SHP77 treated with DMSO at 0.1 percent for 48 hours (cell line): ENCODE data around the gene FOXL3.
"Not testable (repeated sequence)": the region's sequence is repeated elsewhere in the genome, so short reads cannot be mapped to it uniquely, and the experiment has no call there.

Experiments
- DNase-seq: peaks from one replicate; lab custom pipeline; 2025; lab: John Stamatoyannopoulos, UW

The FOXL3 gene

DNA sequence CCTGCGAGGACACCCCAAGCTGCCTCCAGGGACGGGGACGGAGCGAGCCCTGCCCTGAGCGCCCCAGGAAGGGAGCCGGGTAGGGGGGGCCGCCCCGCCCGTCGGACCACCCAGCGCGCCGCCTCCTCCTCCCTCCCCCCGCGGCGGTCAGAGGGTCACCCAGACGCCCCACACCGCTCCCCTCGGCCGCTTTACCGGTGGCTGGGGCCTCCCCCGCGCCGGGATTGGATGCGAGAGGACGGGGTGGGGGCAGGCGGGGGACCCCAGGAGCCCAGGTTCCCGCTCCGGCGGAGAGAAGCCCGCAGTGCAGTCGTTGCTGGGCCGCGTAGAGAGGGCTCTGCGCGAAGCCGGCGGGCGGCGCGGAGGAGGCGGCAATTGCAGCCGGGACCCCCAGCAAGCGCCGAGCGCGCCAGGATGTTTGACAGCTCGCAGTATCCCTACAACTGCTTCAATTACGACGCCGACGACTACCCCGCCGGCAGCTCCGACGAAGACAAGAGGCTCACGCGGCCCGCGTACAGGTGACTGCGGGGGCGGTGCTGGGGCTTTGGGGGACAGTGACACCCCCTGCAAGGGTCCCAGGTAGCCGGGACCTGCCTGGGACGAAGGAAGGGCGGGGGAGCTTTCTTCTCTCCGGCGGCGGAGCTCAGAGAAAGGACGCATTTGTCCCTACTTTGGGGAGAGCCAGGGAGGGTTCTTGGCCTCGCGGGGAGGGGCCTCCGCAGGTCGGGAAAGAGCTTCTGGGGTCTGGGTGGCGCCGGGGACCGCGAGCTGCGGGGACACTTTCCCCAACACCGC lies at the start of gene FOXL3:
Gene FOXL3, plus strand, starts transcription at position 415 of the 798 bp plus-strand sequence. Its CDS starts 0 bp downstream, at position 415.
- DNase-seq, result no peak

DNA sequence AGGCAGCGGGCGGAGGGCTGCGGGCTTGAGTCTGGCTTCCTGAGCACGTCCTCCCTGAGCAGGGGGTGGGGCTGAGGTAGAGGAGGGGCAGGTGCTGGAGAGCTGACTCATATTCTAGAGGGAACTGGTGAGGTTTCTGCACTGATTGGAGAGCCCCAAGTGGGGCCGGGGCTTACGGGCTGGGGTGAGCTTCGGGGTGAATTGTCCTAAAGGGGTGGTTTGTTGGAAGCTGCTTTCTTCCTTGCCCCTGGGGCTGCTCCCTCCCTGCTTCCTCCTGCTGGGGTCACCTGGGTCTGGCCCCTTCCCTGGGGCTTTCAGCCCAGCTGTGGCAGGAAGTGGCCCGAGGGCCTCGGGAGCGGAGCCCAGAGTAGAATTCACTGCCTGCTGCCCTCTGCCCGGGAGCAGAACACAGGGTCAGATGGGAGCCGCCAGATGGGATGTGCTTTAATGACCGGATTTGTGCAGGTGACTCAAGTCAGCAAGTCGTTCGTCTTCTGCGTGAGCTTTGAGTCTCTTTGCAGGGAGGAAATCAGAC lies 49.0 kb upstream of the FOXL3 start:
- no peak for DNase-seq

DNA sequence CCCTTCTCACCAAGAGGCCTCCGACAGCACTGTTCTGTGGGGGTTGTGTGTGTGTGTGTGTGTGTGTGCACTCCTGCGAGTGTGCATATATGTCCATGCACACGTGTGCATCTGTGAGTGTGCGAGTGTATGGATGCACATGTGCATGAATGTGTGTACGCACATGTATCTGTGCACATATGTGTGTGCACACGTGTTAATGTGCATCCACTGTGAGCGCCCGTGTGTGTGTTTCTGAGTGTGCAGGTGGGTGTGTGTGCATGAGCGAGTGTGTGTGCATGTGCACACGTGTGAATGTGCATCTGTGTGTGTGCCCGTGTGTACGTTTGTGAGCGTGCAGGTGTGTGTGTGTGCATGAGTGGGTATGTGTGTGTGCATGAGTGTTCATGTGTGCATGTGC lies 48.5 kb upstream of the FOXL3 start:
- DNase-seq, result no peak

DNA sequence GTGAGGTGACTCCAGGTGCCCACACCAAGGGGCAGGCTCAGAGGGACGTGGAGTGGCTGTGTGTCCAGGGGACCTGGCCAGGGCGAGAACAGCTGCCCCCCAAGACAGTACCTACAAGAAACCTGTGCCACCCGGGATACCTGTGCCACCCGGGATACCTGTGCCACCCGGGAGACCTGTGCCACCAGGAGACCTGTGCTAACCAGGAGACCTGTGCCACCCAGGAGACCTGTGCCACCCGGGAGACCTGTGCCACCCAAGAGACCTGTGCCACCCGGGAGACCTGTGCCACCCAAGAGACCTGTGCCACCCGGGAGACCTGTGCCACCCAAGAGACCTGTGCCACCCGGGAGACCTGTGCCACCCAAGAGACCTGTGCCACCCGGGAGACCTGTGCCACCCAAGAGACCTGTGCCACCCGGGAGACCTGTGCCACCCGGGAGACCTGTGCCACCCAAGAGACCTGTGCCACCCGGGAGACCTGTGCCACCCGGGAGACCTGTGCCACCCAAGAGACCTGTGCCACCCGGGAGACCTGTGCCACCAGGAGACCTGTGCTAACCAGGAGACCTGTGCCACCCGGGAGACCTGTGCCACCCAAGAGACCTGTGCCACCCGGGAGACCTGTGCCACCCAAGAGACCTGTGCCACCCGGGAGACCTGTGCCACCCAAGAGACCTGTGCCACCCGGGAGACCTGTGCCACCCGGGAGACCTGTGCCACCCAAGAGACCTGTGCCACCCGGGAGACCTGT lies 47.0 kb upstream of the FOXL3 start:
- not testable (repeated sequence) for DNase-seq

DNA sequence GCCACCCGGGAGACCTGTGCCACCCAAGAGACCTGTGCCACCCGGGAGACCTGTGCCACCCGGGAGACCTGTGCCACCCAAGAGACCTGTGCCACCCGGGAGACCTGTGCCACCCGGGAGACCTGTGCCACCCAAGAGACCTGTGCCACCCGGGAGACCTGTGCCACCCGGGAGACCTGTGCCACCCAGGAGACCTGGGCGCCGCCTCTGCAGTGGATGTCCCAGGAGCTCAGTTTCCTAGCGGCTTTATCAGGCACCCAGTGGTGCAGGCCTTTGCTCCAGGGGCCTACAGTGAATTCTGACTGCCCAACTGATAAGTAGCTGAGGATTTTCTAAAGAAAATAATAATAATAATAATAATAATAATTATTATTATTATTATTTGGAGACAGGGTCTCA lies 46.4 kb upstream of the FOXL3 start:
- not testable (repeated sequence) for DNase-seq

DNA sequence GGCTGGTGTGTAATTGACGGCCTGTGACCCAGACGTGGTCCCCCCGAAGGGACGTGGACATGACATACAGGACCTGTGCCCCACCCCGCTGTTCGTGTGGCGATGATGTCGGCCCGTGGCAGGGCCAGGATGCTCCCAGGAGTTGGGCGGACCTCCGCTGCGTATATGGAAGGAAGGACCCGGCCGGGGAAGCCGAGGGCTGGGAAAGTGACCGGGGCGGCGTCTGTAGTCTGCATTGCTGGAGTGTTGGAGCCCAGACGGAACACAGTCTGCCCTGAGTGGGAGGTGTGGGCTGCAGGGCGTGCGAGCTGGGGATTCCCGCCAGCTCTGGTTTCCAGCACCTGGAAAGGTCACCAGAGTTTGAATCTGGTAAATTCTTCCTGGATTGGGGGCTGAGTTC lies 45.0 kb upstream of the FOXL3 start:
- DNase-seq, result no peak

DNA sequence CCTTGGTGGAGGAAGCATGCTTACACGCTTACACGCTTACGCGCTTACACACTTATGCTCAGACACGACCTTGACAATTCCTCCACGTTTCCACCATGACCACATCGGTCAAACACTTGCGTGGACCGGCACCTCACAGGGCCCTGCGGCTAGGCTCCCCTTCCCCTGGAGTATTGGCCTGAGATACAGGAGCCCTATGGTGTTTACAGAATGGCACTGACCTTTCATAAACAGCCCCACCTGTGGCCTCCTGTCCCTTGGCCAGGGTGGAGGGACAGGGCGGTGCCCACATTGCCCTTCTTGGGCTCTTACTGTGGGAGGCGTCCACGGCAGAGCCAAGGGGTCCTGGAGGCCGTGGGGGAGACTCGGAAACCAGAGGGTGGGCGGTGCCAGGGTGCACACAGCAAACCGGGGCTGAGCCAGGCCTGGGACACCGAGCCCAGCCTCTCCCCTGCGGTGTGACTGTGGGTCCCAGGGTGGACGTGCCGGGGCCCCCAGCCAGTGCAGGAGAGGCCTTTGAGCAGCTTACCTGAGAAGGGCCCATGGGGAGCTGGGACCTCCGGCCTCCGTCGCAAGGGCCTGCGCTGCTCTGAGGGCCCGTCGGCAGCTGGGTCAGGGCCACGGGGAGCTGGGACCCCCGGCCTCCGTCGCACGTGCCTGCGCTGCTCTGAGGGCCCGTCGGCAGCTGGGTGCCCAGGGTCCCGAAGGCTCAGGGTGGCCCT lies 44.2 kb upstream of the FOXL3 start:
- no peak for DNase-seq

DNA sequence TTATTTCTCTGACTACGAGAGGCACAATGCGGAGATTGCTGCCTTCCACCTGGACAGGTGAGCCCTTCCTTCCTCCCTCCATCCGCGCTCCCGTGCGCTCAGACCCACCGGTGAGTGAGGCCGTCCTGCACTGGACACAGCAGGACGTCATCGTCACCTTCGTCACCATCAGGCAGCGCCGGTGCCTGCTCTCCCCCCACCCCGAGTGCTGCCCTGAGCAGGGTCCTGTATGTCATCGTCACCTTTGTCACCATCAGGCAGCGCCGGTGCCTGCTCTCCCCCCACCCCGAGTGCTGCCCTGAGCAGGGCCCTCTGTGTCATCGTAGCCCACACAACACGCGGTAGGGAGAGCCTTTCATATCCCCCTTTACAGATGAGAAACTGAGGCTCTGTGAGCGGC lies 43.5 kb upstream of the FOXL3 start:
- no peak for DNase-seq

DNA sequence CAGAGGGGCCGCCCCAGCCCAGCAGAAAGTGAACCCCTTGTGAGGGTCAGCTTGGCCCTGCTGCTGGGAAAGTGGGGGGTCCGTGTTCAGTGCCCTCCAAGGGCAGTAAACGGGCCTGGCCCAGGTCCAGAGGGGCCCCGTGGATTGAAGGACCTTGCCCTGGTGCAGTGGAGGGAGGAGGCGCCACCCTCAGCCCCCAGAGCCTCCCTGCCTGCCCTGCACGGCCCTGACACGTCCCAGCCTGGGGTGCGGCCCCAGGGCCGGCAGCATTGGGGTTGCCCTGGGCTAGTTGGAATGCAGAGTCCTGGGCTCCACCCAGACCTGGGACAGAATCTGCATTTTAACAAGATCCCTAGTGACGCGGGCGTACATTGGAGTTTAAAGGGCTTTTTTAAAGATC lies 42.8 kb upstream of the FOXL3 start:
- DNase-seq, result no peak

DNA sequence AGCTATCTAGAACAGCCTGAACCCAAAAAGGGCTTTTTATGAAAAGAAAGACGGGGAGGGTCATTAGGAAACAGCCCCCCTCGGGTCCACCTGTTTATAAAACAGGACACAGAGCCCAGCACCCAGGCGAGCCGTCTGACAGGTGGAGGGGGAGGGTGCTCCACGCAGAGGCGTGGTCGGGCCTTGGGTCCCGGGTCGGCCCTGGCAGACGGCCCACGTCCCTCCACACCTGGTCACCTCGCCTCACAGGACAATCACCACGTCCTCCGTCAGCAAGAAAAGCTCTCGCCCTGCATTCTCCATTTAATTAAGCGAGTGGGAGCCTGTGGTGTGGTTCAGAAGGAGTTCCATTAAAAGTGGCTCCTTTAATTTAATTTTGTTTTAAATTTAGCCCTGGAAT lies 42.3 kb upstream of the FOXL3 start:
- no peak for DNase-seq

DNA sequence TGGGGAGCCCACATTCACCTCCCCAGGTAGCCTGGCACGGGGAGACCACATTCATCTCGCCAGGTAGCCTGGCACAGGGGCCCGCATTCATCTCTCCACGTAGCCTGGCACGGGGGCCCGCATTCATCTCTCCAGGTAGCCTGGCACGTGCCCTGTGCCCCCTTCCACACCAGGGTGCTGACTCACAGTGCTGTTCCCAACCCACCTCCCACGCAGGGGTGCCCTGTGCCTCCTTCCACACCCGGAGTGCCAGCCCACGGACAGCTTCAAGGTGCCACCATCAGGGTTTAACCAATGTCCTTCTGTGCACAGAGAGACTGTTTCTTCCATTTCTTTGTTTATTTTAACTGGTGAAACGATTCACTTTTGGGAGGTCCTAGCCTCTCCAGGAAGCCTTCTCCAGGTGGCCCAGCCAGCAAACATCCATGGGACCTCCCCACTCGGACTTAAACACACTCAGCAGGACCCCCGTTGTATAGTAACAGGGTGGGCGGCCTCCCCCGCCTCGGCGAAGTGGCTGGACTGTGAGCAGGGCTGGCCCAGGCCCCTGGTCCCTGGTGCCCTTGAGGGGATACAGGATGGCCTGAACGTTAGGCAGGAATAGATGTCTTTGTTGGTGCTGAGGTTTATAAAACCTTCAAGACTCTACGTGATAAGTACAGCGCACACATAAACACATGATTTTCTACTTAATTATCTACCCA lies 41.1 kb upstream of the FOXL3 start:
- DNase-seq, result no peak

DNA sequence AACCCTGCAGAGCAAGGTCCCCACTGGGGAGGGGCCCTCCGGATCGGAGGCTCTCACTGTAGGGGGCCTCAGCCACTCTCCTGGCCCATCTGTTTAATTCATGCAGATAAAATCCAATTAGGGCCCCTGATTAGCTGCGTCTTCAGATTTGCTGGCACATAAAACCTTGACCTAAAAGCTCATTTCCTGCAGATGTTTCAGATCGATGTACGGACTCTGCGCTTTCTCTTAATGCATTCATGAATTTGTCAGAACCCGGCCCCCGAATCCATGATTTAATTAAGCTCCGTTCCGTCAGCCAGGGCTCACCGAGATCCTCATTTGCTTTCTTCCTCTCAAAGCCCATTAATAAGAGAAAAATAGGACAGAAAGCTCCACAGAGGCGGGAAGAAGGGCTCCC lies 40.0 kb upstream of the FOXL3 start:
- no peak for DNase-seq

DNA sequence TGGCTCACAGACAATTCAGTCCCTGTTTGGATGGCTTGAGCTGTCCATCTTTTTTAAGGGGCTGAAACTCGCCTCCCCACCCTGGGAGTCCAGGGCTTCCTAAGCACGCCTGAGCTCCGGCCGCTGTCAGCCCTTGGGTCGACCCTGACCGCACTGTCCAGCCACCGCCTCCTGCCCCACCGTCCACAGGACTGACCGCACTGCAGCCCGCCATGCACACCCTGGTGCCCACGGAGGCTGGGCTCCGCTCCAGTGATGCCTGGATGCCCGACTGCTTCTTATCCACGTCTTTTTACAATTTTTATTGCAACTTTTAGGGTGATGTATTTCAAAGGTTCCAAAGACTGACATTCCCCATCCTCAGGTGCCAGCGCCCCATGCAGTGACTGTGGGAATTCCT lies 39.4 kb upstream of the FOXL3 start:
- DNase-seq, result no peak

DNA sequence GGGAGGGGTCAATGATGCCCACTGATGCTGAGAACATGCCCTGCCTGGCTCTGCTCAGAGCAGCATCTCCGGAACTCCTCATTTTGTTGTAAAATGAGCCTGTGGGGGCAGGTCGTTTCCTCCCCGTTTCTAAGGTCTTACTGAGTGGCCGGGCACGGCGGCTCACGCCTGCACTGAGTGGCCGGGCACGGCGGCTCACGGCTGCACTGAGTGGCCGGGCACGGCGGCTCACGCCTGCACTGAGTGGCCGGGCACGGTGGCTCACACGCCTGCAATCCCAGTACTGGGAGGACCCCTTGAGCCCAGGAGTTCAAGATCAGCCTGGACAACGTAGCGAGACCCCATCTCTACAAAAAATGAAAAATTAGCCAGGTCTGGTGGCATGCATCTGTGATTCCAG lies 39.0 kb upstream of the FOXL3 start:
- no peak for DNase-seq

DNA sequence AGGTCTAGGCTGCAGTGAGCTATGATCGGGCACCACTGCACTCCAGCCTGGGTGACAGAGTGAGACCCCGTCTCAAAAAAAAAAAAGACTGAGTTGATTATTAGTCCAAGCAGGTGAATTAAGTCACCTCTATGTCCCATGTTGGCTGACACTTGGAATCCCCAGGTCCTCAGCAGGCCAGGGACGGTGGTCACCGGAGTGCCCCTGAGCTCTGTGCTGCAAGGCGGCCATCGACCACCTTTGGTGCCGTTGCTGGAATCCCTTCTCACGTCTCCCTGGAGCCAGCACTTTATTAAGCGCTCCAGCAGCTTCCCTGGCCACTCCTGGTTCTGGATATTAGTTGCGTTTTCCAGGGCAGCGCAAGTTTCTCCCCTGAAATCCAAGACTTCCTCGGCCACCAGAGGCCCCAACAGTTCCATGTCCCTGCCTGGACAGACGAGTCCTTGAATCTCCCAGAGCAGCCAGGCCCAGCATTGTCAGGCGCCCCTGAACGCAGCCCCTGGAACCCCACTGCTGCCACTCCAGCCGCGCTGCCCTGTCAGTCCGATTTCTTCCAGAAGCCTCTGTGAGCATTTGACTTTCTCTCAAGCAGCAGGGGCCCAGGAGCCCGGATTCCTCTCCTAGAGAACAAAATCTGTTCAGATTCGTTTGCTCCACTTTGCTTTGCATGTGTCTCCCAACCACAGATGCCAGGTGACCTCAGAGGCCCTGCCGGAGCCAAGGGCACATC lies 38.4 kb upstream of the FOXL3 start:
- DNase-seq, result no peak

DNA sequence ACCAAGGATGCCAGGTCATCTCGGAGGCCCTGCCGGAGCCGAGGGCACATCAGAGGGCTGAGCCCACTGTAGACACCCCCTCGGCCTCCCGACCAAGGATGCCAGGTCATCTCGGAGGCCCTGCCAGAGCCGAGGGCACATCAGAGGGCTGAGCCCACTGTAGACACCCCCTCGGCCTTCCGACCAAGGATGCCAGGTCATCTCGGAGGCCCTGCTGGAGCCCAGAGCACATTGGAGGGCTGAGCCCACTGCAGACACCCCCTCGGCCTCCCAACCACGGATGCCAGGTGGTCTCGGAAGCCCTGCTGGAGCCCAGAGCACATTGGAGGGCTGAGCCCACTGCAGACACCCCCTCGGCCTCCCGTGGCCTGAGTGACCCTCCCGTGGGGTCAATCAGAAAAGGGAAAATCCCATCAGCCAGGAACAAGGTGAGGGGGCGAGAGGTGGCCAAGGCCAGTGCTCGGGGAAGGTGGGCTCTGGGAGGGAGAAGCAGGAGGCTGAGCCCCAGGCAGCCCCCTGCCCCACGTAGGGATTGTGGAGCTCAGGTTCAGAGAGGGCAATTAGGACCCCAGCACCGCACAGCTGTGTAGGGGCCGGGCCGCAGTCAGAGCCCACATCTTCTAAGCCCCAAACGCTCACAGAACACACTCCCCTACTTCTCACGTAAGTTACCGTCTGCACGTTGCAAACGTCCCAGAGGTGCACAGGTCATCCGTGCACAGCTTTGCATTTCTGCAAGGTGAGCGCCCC lies 37.6 kb upstream of the FOXL3 start:
- no peak for DNase-seq

DNA sequence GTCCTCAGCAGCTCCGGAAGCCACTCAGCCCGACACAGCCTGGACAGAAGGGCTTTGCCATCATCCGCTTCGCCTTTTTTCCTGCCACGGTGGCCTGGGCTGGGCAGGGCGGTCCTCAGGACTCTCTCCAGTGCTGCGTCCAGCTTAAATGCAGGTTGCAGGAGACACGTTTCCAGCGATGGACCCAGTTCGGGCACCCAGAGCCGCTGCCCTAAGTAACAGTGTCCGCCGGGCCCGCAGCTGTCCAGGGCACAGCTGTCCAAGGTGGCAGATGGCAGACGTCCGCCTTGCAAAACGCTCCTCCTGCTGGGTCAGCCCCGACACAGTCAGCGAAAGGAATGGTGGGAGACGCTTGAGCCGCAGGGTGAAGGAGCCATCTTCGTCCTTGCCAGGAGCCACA lies 37.0 kb upstream of the FOXL3 start:
- no peak for DNase-seq

DNA sequence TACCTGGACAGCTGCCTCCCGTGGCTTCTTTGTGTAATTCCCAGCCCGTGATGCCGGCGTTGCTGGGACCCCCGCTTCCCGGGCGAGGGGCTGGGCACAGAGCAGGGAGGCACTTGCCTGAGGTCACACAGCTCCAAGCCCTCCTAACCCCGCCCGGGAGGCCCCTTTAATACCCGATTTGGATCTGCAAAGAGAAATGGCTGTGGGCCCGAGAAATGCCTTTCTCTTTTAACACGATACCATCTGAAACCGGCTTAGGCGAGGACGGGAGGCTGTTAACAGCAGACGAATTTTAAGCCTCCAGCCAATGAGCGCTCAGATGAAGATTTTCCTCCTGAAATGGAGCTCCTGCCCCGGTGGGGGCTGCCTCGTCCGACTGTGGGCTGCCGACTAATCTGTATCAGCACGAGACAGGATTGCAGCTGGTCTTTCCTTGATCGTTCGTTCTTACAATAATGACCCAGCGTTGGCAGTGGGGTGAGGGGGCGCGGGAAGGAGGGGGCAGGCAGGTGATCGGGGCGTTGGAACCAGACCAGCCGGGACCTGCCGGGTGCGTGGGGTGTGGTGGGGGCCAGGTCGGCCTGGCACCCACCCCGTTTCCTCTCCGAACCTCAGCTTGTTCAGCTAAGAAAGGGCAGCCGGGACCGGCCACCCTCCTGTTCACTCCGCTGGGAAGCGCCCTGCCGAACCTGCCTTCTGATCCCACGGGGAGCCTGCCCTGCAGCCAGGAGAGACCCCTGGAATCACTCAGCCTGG lies 36.2 kb upstream of the FOXL3 start:
- DNase-seq, result no peak

DNA sequence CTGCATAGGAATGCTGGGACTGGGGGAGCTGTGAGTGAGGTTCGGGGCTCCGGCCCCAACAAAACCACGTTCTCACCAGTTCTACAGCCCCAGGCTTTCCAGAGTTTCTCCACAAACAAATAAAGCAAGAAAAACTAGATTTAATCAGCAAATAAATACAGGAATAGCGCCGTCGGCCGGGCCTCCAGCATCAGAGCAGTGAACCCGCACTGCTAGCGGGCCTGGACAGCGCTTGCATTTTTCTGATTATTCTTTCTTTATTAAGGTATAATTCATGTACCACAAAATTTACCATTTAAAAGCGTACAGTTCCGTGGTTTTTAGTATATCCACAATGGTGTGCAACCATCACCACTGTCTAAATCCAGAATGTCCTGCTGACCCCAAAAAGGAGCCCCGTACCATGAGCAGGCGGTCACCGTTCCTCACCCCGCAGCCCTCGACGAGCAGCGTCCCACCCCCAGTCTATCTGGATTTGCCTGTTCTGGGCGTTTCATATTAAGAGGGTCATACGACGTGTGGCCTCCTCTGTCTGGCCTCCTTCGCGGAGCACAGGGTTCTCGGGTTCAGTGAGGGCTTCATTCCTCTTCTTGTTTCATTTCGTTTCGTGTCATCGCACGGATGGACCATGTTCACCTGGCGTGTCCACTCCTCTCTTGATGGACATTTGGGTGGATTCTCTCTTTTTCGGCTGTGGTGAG lies 35.5 kb upstream of the FOXL3 start:
- DNase-seq, result no peak
